Activated CD8-positive, alpha-beta memory T cell treated with anti-CD3 and anti-CD28 coated beads for 36 hours (primary cell): ENCODE data around the gene ZYG11A. TPM values are rescaled to one million over a fixed set of nuclear protein-coding genes. Genes with fewer than 3 reads are reported as not detected.
"Not testable (repeated sequence)": the region's sequence is repeated elsewhere in the genome, so short reads cannot be mapped to it uniquely, and the experiment has no call there.

Source experiments
- CTCF ChIA-PET: fragments of 350-600 bp; sonication (Branson Sonifier 250); formaldehyde crosslinking; loops from one replicate; lab custom pipeline; 2021; ENCODE audit warnings: antibody characterized with exemption; lab: Charles Lee
- POLR2A ChIA-PET: fragments of 350-600 bp; sonication (Branson Sonifier 250); formaldehyde crosslinking; loops from one replicate; lab custom pipeline; 2021; ENCODE audit warnings: antibody characterized with exemption; lab: Charles Lee
- total RNA-seq, 2 experiments: library from RNA; stranded (reverse); gene quantifications; one replicate each; pipeline ENCODE4 v1.2.3, GENCODE V29; 2021

ZYG11A gene
- total RNA-seq: under 1 TPM; 0.06 to 0.15 TPM

GRCh38 chr1:52842643-52843310 is at the start of gene ZYG11A:
ZYG11A (plus strand) TSS chr1:52842760; CDS start chr1:52842884, 124 bp downstream.
- ChIA-PET CTCF (interaction anchor here (1.1 to 1.8 kb wide), 2 partner anchors 75 to 79 kb away, joined by 4 read pairs; partner anchors contain the start of gene ECHDC2), POLR2A (no interaction called here)

- POLR2A ChIA-PET: not testable (repeated sequence)
Observed at GRCh38 chr1:52793717-52794116, 48.8 kb upstream of the ZYG11A start.

GRCh38 chr1:52795464-52795863 is 47.1 kb upstream of the ZYG11A start:
- CTCF ChIA-PET: no interaction called here
- POLR2A ChIA-PET: no interaction called here

More at GRCh38 chr1:52793717-52794116, 48.8 kb upstream of the ZYG11A start:
- CTCF ChIA-PET: not testable (repeated sequence)

GRCh38 chr1:52798331-52798730 is 44.2 kb upstream of the ZYG11A start:
- POLR2A ChIA-PET: no interaction called here
- CTCF ChIA-PET: no interaction called here

- ChIA-PET CTCF (interaction anchor here (1.0 kb wide), 1 partner anchor 23 kb away, joined by 3 read pairs; no protein-coding TSS in a partner anchor), POLR2A (no interaction called here)
Observed at GRCh38 chr1:52801011-52801410, 41.5 kb upstream of the ZYG11A start.

- CTCF ChIA-PET, POLR2A ChIA-PET: not testable (repeated sequence)
Observed at GRCh38 chr1:52804083-52804482, 38.5 kb upstream of the ZYG11A start.

GRCh38 chr1:52814465-52814864 is 28.1 kb upstream of the ZYG11A start:
- ChIA-PET POLR2A (no interaction called here), CTCF (no interaction called here)

- POLR2A ChIA-PET: interaction anchor here (0.6 kb wide), 1 partner anchor 234 kb away, joined by 7 read pairs; no protein-coding TSS in a partner anchor
- CTCF ChIA-PET: not testable (repeated sequence)
Observed at GRCh38 chr1:52820830-52821229, 21.7 kb upstream of the ZYG11A start.

GRCh38 chr1:52825868-52826267 is 16.7 kb upstream of the ZYG11A start:
- CTCF ChIA-PET: no interaction called here
- POLR2A ChIA-PET: no interaction called here

GRCh38 chr1:52834798-52835197 is 7.8 kb upstream of the ZYG11A start:
- ChIA-PET POLR2A (no interaction called here), CTCF (no interaction called here)

GRCh38 chr1:52836035-52836434 is 6.5 kb upstream of the ZYG11A start:
- POLR2A ChIA-PET: no interaction called here
- CTCF ChIA-PET: interaction anchor here (1.4 kb wide), 1 partner anchor 11 kb away, joined by 3 read pairs; no protein-coding TSS in a partner anchor

- POLR2A ChIA-PET: not testable (repeated sequence)
- CTCF ChIA-PET: interaction anchor here (0.7 kb wide), 1 partner anchor 342 kb away, joined by 3 read pairs; no protein-coding TSS in a partner anchor
Observed at GRCh38 chr1:52839175-52839574, 3.4 kb upstream of the ZYG11A start.

- CTCF ChIA-PET, POLR2A ChIA-PET: not testable (repeated sequence)
Observed at GRCh38 chr1:52845119-52845518, 2.6 kb downstream of the ZYG11A start.

- ChIA-PET POLR2A (no interaction called here), CTCF (no interaction called here)
Observed at GRCh38 chr1:52848423-52848822, 5.9 kb downstream of the ZYG11A start.

GRCh38 chr1:52850951-52851350 is 8.4 kb downstream of the ZYG11A start:
- POLR2A ChIA-PET: no interaction called here

GRCh38 chr1:52852854-52853253 is 10.3 kb downstream of the ZYG11A start:
- ChIA-PET POLR2A (no interaction called here), CTCF (no interaction called here)

More at GRCh38 chr1:52850951-52851350, 8.4 kb downstream of the ZYG11A start:
- CTCF ChIA-PET: no interaction called here

GRCh38 chr1:52855584-52855983 is 13.0 kb downstream of the ZYG11A start:
- ChIA-PET POLR2A (no interaction called here), CTCF (no interaction called here)

- CTCF ChIA-PET: no interaction called here
- POLR2A ChIA-PET: no interaction called here
Observed at GRCh38 chr1:52856026-52856425, 13.5 kb downstream of the ZYG11A start.

- CTCF ChIA-PET: interaction anchor here (1.0 kb wide), 1 partner anchor 156 kb away, joined by 4 read pairs; no protein-coding TSS in a partner anchor
- POLR2A ChIA-PET: no interaction called here
Observed at GRCh38 chr1:52857443-52857842, 14.9 kb downstream of the ZYG11A start.

- POLR2A ChIA-PET: no interaction called here
- CTCF ChIA-PET: no interaction called here
Observed at GRCh38 chr1:52862666-52863458, 20.3 kb downstream of the ZYG11A start.
